NCI-H1417 (cell line): ENCODE results near the gene COMMD3.
A peak's percentile ranks its signal among the peaks of the same experiment; 100 is the strongest.
"Not testable (repeated sequence)": the region's sequence is repeated elsewhere in the genome, so short reads cannot be mapped to it uniquely, and the experiment has no call there.

Source experiments
- DNase-seq, 3 experiments: peaks; one replicate each; lab custom pipeline; 2025; lab: John Stamatoyannopoulos, UW

The COMMD3 gene

GRCh38 chr10:22316286-22317075, at the start of gene COMMD3:
Gene COMMD3, plus strand, starts transcription at chr10:22316388. Its CDS starts 30 bp downstream, at chr10:22316418.
- DNase-seq, result peak; percentile 80 to 90 (median 88)

GRCh38 chr10:22268503-22268902, 47.7 kb upstream of the COMMD3 start:
- DNase-seq, result no peak

- no peak for DNase-seq
These were observed 44.4 kb upstream of the COMMD3 start for GRCh38 chr10:22271786-22272185.

GRCh38 chr10:22278441-22278782, 37.8 kb upstream of the COMMD3 start:
- no peak for DNase-seq

GRCh38 chr10:22280078-22280477, 36.1 kb upstream of the COMMD3 start:
- DNase-seq, result no peak

GRCh38 chr10:22285130-22285529, 31.1 kb upstream of the COMMD3 start:
- DNase-seq, result no peak

- peak in 1 of 3 experiments; percentile 2 for DNase-seq
These were observed 22.3 kb upstream of the COMMD3 start for GRCh38 chr10:22293747-22294404.

GRCh38 chr10:22294694-22295093, 21.5 kb upstream of the COMMD3 start:
- peak in 2 of 3 experiments; percentile 25 to 37 for DNase-seq

- no peak for DNase-seq
These were observed 15.0 kb upstream of the COMMD3 start for GRCh38 chr10:22301193-22301592.

GRCh38 chr10:22303461-22303860, 12.7 kb upstream of the COMMD3 start:
- no peak for DNase-seq

GRCh38 chr10:22305721-22306120, 10.5 kb upstream of the COMMD3 start:
- DNase-seq, result no peak

GRCh38 chr10:22308390-22308789, 7.8 kb upstream of the COMMD3 start:
- peak in 1 of 3 experiments; percentile 19 for DNase-seq

GRCh38 chr10:22309180-22310000, 6.8 kb upstream of the COMMD3 start:
- no peak for DNase-seq

- not testable (repeated sequence) for DNase-seq
These were observed 6.2 kb upstream of the COMMD3 start for GRCh38 chr10:22310012-22310411.

GRCh38 chr10:22310928-22311327, 5.3 kb upstream of the COMMD3 start:
- DNase-seq, result no peak

- peak in 2 of 3 experiments; percentile 0 to 39 for DNase-seq
These were observed 1.3 kb upstream of the COMMD3 start for GRCh38 chr10:22314852-22315251.

GRCh38 chr10:22315455-22316285, 518 bp upstream of the COMMD3 start:
- peak in 2 of 3 experiments; percentile 43 to 81 for DNase-seq

- DNase-seq, result no peak
These were observed 835 bp downstream of the COMMD3 start for GRCh38 chr10:22317076-22317370.

GRCh38 chr10:22317771-22318565, 1.8 kb downstream of the COMMD3 start:
- peak in 1 of 3 experiments; percentile 4 for DNase-seq

GRCh38 chr10:22318772-22319171, 2.6 kb downstream of the COMMD3 start:
- no peak for DNase-seq

- no peak for DNase-seq
These were observed 3.4 kb downstream of the COMMD3 start for GRCh38 chr10:22319547-22319979.
